AG10803 (cell line): ENCODE data around the gene ZFR2.

Experiments
- DNase-seq: peaks from one replicate; pipeline ENCODE4 v3.0.0; 2010; ENCODE audit warnings: low read depth
- H3K4me3 ChIP-seq: 2 replicates; pipeline ENCODE4 v1.5.1; 2011; ENCODE audit warnings: mild to moderate bottlenecking, low read length, control low read depth
- CTCF ChIP-seq: conservative IDR thresholded peaks from 2 replicates; pipeline ENCODE4 v1.5.1; 2011; ENCODE audit warnings: mild to moderate bottlenecking, low read length, control low read depth, inconsistent platforms

ZFR2 gene

DNA sequence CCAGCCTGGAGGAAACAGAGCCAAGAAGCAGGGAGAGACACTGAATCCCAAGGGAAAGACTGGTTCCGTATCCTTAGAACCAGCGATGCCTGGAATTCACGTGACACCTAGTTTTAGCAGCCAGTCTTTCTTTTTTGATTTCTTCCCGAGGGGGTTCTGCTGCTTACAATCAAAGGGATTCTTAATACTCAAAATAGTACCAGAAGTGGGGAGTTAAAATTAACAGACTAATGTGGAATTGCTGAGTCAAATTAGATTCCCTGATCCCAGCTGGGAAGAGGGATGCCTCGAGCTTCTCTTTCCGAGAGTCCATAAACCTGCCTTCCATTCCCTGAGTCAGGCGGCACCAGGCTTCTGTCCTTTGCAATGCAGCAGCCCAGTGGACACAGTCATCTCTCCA is 77.9 kb downstream of the ZFR2 start:
- no peak for DNase-seq
- no peak for TF ChIP-seq CTCF
- no peak overlapping the region for H3K4me3 ChIP-seq

- no peak for DNase-seq
- no peak for TF ChIP-seq CTCF
- H3K4me3 ChIP-seq = no peak overlapping the region
These were observed 78.6 kb downstream of the ZFR2 start for GRCh38 chr19:3790209-3790734.

GRCh38 chr19:3788996-3789778 is 79.7 kb downstream of the ZFR2 start:
- H3K4me3 ChIP-seq = no peak overlapping the region
- TF ChIP-seq CTCF = no peak
- DNase-seq = no peak

- no peak for DNase-seq
- TF ChIP-seq CTCF = no peak
- no peak within 1 kb of the TSS for H3K4me3 ChIP-seq
These were observed 82.7 kb downstream of the ZFR2 start, which contains the start of gene MATK for GRCh38 chr19:3785938-3786824. Gene MATK (minus strand): TSS chr19:3786381. CDS start chr19:3785135, 1,246 bp downstream.

DNA sequence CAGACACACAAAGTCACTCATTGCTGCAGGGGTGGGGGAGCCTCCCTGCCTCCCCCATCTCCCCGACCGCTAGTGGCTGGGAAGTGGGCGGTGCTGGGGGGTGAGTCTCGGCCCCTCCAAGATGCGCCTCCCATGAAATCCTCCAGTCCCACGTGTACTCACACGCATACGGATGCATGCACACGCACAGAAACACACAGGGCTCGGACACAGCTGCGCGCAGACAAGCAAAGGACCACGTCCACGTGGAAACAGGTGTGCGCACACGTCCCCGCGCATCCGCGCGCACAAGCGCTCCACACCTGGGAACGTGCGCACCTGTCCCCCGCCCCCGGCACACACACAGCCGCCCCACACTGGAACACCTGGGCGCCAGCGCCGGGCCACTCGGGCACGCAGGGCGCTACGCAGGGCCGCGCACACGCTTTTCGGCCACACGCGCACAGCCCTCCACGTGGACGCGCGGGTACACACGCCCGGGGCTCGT is 83.3 kb downstream of the ZFR2 start:
- no peak for TF ChIP-seq CTCF
- DNase-seq = no peak
- no peak overlapping the region for H3K4me3 ChIP-seq

DNA sequence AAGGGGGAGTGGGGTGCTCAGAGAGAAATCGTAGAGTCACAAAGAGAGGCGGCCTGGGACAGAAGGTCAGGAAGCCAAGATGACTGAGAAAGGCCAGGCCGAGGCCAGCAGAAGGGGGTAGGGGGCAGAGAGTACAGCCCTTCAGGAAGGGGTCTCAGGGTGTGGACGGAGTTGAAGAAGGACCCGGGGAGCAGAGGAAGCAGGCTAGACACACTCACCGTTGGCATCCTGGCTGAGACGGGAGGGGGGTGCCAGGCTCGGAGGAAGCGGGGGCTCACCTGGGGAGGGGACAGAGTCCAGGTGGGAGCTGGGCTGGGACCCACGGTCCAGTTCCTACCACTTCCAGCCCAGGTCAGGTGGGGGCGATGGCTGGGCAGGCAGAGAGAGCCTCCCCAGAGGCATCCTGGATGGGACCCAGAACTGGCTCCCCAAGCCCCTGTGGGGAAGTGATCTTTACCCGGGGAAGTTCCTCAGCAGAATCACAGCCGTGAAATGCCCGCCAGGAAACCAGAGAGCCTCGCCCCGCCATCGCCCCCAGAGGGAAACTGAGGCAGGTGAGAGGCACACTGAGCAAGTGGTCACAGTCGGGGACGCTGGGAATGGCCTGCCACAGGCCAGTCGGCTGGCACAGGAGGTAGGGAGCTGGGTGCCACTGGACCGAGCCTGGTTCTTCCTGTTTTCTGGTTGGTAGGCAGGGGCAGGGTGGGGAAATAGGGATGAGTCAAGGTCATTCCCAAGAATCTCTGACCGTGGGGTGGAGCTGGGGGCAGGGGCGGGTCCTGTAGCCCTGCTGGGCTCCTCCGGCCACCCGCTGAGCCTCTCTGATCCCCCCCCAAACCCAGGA is 84.0 kb downstream of the ZFR2 start:
- H3K4me3 ChIP-seq = no peak overlapping the region
- DNase-seq = no peak
- no peak for TF ChIP-seq CTCF
